ENCODE data around the gene IL10RB. TPM values are rescaled to one million over a fixed set of nuclear protein-coding genes. Genes with fewer than 3 reads are reported as not detected.

IL10RB gene
- total and polyA plus RNA-seq, 10 of the 15 experiments (the other 5 are each of a cell fraction or from before 2014, with no cell fraction given), result 15.0 to 55.1 (median 34.9) TPM

GRCh38 chr21:33308586-33309490 is 42.7 kb downstream of the IL10RB start (continued):
- TF ChIP-seq PRDM15 (CRISPR knock-in tag; IDR thresholded peaks at IDR 0.05), result no peak
- TF ChIP-seq JUND (IDR thresholded peaks at IDR 0.05; ENCODE audit: low read depth, low read length), result no peak
- peak; percentile 81 for TF ChIP-seq PKNOX1 (IDR thresholded peaks at IDR 0.05)
- peak; percentile 77; the same call in 1 of the 2 replicates for TF ChIP-seq RELB (IDR thresholded peaks at IDR 0.05; ENCODE audit: low read depth)
- TF ChIP-seq SUPT20H (IDR thresholded peaks at IDR 0.05; ENCODE audit: borderline replicate concordance, control insufficient read depth, low read depth, low read length), result no peak
- no peak for TF ChIP-seq EGR1 (IDR thresholded peaks at IDR 0.05; ENCODE audit: borderline replicate concordance in 1 of 2, low read depth in 2 of 2, low read length in 2 of 2)
- no peak for TF ChIP-seq ZNF592 (IDR thresholded peaks at IDR 0.05)
- TF ChIP-seq CHD4 (IDR thresholded peaks at IDR 0.05), result no peak
- TF ChIP-seq HDGF (IDR thresholded peaks at IDR 0.05), result no peak
- peak; percentile 97 to 98 for TF ChIP-seq BHLHE40 (IDR thresholded peaks at IDR 0.05; ENCODE audit: borderline replicate concordance in 1 of 2, low read depth in 2 of 2, low read length in 1 of 2)
- peak; percentile 99 for TF ChIP-seq TCF3 (IDR thresholded peaks at IDR 0.05; ENCODE audit: borderline replicate concordance, insufficient read depth, low read depth, low read length)
- no peak for TF ChIP-seq MAX (IDR thresholded peaks at IDR 0.05; ENCODE audit: low read depth, low read length)
- peak; percentile 50 for TF ChIP-seq CREB1 (IDR thresholded peaks at IDR 0.05; ENCODE audit: low read depth)
- no peak for TF ChIP-seq SIX5 (IDR thresholded peaks at IDR 0.05; ENCODE audit: low read depth, low read length, severe bottlenecking)
- TF ChIP-seq POU2F2 (IDR thresholded peaks at IDR 0.05; ENCODE audit: borderline replicate concordance, low read depth, low read length), result peak; percentile 81; the same call in 1 of the 3 replicates
